Stimulated activated CD4-positive, alpha-beta T cell treated with anti-CD3 and anti-CD28 coated beads, Interleukin-1b, Interleukin-23, amount 100 ng/mL, for 48 hours (primary cell): Measurements from ENCODE around the gene PURB.
"Not testable (repeated sequence)": the region's sequence is repeated elsewhere in the genome, so short reads cannot be mapped to it uniquely, and the experiment has no call there.

Source experiments
- DNase-seq: peaks from one replicate; pipeline ENCODE4 v3.0.0-alpha.2; 2020

Gene PURB

DNA sequence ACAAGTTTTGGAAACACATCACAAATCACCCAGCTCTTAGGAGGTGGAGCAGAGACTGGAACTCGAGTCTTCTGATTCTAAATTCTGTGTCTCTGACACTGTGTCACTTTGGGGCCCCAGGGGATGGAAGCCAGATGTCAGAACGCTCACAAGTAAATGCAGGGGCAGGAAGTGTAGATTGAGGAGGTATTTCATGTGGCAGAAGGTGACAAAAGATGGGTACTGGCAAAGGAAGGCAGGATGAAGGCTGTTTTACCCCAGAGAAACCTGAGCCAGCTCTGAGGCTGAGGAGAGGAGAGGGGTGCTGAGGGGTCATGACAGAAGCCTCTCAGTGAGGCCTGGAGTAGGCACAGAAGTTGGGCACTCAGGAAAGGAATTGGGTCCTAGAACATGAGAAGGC, 6.0 kb upstream of the PURB start:
- peak; percentile 32 for DNase-seq

DNA sequence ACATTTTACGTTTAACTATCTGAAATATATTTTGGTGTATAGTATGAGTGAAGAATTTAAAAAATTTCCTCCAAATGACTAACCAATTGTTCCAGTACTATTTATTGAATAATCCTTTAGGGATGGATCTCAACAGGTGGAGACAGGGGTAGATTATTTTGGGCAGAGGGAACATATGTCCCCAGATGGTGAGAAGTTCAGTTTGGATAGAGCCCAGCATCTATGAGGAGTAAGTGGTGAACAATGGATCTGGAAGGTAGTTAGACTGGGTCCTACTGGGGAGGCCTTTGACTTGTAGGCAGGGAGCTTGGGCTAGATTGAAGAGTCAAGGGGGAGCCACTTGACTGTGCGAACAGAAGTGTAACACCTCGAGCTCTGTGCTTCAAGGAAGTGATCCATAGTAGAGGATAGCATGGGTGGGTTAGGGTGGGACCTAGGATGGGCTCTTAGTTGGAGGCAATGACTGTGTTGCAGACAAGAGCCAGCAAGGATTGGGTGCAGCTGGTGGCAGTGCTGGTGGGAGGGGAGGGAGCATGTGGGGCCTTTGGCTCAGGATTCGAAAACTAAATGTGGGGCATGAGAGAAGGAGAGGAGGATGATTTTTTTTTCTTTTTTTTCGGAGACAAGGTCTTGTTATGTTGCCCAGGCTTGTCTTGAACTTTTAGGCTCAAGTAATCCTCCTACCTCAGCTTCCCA, 3.9 kb upstream of the PURB start:
- DNase-seq = no peak

DNA sequence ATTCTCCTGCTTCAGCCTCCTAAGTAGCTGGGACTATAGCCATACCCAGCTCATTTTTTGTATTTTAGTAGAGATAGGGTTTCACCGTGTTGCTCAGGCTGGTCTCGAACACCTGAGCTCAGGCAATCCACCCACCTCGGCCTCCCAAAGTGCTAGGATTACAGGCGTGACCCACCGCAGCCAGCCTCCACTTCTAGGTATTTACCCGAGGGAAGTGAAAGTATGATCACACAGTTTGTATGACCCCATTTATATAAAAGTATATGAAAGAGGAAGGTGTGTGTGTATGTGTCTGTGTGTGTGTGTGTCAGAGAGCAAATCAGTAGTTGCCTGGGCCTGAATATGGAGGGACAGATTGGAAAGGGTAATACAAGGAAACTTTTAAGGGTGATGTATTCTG, 2.0 kb upstream of the PURB start:
- DNase-seq = no peak

DNA sequence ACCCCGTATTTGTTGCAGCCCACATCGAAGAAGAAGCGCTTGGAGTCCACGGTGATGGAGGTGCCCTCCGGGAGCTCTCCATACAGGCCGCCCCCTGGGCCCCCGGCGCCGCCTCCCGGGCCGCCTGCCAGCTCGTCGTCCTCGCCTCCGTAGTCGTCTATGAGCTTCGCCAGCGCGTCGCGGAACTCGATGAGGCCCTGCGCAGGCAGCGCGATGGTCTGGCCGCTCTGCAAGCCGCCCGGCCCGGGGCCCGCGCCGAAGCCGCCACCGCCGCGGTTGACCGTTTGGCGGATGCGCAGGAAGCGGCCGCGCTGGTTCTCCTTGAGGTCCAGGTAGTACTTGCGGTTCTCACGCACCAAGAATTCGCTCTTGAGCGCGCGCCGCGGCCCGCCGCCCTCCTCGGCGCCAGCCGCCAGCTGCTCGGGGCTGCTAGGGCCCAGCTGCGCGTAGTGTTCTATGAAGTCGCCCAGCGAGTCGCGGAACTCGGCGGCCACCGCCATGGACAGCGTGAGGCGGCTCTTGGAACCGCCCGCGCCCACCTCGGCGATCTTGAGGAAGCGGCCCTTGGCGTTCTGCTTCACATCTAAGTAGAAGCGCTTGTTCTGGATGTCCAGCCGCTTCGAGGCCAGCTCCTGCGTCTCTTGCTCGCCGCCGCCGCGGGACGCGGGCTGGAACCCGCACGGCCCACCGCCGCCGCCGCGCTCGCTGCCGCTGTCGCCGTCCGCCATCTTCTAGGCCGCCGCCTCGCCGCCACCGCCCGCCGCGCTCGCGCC, 523 bp downstream of the PURB start:
- DNase-seq = peak; percentile 53

DNA sequence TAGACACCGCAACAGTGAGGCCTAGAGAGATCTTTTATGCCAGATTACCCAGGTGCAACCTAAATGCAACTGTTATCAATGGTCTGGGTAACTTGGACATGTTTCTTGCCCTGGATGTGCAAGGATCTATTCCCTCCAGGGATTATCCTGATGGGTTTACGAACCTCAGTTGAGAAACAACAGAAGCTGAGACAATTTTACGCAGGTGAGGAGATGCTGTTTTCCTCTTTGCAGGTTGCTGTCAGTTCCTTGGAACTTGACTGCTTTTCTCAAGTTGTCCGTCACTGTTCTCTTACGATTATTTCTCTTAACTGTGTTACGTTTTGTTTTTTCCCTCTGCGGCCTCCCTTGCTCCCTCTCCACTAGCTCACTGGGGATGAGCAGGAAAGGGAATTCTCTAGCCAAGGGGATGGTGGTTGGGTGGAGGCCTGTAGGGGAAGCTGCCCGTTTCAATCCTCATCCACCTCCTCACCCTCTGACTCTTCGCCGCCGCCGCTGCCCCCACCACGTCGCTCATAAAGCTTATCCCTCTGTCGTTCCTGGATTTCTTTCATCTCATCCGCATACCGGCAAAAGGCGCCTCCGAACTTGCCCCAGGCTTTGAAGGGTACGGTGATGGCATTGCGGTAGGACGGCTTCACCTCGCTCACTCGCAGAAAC, 1.2 kb downstream of the PURB start:
- DNase-seq = no peak

DNA sequence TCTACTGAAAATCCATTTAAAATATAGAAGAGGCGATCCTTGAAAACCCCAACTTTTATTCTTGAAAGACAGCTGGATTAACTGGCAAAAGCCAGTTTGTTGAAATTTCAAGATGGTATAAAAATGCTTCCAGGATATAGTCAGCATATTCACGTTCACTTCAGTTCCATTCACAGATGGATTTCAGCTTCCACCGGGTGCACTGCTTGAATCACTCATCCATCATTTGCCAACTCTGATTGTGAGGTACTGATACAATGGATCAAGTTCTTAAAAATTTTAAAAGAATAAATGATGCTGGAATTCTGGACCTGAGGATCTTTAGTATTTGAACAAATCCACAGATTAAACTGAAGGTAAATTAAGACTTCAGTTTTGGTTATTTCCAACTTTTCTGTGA, 2.4 kb downstream of the PURB start:
- no peak for DNase-seq

DNA sequence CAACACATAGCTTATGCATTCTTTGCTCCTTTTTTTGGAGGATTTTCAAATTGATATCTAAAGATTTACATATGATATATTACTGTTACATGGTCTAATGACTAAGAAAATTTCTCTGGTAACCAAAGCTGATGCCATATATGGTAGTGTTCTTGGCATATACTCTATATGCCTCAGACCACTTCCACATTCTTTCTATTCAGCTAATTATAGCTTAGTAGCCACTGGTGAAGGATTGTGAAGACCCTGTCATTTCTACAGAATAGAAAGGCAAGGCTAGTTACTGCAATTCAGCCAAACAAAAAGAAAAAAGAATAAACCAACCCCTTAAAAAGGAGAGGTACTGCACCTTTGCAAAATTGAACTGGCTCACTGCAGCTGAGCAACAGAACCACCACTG, 3.7 kb downstream of the PURB start:
- DNase-seq = no peak

DNA sequence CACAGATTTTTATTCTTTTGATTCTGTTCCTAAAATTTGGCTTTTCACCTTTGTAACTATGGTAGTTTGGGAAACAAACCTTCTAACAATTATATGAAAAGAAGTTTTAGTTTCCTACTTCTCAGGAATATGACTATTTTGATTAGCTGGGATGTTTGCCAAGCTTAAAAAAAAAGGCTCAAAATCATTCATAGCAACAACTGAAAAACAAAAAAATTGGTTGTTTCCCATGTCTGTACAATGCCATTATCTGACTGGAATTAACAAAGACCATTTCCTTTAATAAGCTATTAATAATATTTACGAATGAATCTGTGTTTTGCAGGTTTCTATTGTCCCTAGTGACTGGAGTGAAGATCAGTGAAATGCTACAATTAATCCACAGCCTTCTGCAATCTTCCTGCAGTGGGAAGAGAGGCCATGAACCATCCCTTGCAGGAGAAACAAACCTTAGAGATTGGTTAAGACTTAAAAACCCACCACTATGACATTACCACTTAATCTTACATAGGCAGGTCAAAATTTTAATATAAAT, 4.2 kb downstream of the PURB start:
- DNase-seq = no peak

DNA sequence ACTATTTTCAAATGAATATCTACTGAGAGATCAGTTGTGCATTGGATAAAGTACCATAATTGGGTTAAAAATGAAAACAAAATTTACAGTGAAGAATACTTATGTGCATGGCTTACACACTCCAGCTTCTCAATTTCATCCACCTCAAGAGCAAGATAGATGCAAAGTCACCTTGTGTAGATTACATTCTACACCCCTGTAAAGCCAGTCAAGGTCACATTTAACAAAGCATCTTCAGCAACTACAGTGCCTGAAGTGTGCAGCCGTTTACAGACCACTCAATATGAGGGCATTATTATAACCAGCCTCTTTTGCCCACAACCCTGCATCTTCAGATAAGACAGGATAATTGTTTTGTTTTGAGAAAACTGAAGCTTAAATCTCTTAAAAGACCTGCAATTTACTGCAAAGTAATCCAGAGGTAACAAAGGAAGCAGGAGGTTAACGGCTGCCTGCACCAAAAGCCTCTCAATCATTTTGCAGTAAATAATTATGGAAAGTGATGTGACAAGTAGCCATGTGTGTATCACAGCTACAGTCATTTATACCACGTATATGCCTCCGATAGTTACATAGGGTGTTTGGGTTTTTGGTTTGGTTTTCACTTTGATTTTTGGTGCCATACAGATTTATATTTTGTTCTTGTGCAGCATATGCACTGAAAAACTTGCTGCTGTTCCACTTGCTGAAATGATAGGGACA, 4.9 kb downstream of the PURB start:
- DNase-seq = no peak

DNA sequence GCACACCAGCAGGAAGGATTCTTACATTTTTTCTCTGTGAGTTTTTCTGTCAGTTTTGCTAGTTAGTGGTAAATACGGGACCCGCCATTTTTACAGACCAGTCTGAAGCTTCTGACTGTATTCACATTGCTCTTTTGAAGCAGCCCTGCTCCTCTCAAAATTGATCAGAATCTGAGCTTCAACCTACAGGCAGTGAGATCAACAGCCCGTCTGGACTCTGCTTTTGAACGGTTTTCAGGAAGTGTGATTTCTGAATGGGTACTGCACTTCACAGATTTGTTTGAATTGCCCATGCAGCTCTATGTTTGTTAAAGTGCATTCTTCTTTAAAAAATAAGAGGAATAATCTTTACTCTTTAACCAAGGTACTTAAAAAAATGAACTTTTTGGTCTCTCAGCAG, 8.9 kb downstream of the PURB start:
- DNase-seq = no peak

DNA sequence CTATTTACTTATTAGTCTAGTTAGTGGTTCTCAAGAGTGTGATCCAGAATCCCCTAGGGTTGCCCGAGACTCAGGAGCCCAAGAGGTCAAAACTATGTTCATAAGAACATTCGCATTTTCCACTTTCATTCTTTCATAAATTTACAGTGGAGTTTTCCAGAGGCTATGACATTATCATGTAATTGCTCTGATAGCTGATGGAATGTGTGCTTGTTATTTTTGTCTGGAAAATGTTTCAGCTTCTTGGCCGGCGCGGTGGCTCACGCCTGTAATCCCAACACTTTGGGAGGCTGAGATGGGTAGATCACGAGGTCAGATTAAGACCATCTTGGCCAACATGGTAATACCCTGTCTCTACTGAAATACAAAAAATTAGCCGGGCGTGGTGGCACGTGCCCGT, 10.1 kb downstream of the PURB start:
- DNase-seq = no peak

DNA sequence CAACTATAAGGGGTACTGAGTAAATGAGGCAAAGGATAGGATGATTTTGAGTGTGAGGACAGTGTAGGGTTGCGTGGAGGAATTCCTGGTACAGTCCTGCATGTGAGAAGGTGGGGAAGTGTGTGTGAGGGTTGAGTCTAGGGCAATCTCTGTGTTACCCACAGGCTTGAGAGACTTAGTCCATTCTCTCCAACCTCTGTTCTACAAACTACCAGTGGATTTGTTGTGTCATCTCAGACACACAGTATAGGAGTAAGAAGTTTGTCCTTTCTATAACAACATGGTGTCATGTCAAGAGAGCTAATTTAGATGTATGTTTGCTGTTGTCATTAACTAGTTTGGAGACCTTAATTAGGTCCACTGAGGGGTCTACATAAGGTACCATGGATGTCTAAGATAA, 12.5 kb downstream of the PURB start:
- DNase-seq = no peak

DNA sequence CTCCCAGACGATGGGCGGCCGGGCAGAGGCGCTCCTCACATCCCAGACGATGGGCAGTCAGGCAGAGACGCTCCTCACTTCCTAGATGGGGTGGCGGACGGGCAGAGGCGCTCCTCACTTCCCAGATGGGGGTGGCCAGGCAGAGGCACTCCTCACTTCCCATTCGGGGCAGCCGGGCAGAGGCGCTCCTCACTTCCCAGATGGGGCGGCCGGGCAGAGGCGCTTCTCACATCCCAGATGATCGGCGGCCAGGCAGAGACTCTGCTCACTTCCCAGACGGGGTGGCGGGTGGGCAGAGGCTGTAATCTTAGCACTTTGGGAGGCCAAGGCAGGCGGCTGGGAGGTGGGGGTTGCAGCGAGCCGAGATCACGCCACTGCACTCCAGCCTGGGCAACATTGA, 13.4 kb downstream of the PURB start:
- not testable (repeated sequence) for DNase-seq

DNA sequence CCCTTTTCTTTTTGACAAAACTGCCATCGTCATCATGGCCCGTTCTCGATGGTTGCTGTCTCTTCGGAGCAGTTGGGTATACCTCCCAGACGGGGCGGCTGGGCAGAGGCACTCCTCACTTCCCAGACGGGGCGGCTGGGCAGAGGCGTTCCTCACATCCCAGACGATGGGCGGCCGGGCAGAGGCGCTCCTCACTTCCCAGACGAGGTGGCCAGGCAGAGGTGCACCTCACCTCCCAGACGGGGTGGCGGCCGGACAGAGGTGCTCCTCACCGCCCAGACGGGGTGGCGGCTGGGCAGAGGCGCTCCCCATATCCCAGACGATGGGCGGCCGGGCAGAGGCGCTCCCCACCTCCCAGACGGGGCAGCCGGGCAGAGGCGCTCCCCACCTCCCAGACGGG, 14.6 kb downstream of the PURB start:
- DNase-seq = not testable (repeated sequence)

DNA sequence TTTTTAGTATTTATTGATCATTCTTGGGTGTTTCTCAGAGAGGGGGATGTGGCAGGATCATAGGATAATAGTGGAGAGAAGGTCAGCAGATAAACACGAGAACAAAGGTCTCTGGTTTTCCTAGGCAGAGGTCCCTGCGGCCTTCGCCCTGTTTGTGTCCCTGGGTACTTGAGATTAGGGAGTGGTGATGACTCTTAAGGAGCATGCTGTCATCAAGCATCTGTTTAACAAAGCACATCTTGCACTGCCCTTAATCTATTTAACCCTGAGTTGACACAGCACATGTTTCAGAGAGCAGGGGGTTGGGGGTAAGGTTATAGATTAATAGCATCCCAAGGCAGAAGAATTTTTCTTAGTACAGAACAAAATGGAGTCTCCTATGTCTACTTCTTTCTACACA, 15.0 kb downstream of the PURB start:
- not testable (repeated sequence) for DNase-seq

DNA sequence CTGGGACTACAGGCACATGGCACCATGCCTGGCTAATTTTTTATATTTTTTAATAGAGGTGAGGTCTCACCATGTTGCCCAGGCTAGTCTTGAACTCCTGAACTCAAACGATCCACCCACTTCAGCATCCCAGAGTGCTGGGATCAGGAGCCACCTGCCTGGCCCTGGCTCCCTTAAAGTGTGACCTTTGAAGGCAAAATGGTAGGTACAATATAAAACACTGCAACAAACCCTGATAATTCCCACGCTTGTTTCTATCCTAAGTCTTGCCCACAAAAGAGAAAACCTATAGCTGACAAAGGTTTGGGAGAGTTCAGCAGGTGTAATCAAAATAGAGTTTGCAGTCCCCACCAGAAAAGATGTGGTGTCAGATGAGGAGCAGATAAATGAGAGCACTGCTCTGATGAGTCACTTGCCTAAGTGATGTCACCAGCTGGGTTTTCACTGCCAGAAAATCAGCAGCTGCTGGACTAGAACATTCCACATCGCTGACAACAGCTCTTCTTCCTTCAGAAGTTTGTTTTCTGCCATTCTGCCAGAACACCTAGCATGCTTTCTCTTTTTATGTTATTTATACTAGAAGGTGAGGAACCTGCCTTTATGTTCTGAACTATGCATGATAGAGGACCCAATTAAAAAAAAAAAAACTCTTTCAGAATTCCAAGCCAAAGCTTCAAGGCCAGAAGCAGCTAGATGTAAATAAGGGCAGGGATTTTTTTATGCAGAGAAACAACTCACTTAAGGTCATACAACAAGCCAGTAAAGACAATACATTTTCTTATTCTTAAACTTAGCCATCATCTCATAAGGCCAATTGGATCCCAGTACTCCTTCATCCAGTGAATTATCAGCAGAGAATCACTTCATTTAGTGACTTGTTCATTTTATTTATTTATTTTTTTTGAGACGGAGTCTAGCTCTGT, 18.0 kb downstream of the PURB start:
- peak; percentile 32 for DNase-seq

DNA sequence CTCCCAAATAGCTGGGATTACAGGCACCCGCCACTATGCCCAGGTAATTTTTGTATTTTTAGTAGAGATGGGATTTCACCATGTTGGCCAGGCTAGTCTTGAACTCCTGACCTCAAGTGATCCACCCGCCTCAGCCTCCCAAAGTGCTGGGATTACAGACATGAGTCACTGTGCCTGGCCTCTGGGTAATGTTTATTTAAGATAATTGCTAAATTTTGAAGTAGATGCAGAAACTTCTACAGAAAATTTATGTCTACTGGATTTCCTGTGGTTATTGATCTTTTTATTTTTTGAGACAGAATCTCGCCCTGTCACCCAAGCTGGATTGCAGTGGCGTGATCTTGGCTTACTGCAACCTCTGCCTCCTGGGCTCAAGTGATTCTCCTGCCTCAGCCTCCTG, 23.4 kb downstream of the PURB start:
- not testable (repeated sequence) for DNase-seq

DNA sequence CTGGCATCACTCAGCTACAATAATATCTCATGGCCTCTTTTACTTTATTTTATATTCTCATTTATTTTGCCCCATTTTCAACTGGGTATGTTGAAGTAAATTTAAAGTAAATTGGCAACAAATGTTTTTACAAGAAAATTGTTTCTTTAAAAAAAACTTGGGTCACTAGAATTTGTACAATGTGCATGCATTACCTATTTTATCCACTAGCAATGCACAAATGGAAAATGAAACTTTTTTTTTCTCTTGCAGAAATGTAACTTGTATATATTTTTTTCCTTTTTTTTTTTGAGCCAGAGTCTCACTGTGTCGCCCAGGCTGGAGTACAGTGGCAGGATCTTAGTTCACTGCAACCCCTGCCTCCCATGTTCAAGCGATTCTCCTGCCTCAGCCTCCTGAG, 27.2 kb downstream of the PURB start:
- DNase-seq = no peak

DNA sequence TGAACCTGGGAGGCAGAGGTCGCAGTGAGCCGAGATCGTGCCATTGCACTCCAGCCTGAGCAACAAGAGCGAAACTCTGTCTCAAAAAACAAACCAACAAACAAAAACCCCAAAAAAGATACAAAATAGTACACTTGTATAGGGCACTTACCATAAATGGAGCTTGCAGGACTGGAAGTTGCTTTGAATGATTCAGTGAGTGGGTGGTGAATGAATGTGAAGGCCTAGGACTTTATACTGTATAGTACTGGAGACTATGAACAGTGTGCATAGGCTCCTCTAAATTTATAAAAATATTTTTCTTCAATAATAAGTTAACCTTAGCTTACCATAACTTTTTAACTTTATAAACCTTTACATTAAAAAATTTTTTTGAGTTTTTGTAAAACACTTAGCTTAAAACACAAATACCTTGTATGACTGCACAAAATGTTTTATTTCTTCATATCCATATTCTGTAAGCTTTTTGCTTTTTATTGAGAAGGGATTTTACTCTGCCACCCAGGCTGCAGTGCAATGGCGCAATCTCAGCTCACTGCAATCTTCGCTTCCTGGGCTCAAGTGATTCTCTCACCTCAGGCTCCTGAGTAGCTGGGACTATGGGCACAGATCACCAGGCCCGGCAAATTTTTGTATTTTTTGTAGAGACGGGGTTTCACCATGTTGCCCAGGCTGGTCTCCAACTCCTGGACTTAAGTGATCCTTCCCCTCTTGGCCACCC, 30.5 kb downstream of the PURB start:
- DNase-seq = no peak

DNA sequence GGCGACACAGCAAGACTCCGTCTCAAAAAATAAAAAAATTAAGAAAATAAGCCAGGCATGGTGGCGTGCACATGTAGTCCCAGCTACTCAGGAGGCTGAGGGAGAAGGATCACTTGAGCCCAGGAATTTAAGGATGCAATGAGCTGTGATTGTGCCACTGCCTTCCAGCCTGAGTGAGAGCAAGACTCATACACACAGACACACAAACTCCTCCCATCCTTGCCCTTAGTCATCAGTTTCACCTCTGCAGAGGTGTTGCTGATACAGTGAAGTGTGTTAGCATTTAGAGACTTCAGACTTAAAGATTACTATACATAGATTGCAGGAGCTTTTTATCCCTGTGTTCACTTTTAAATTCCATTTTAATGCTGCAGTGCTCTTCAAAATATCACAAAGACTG, 31.9 kb downstream of the PURB start:
- DNase-seq = peak; percentile 42

DNA sequence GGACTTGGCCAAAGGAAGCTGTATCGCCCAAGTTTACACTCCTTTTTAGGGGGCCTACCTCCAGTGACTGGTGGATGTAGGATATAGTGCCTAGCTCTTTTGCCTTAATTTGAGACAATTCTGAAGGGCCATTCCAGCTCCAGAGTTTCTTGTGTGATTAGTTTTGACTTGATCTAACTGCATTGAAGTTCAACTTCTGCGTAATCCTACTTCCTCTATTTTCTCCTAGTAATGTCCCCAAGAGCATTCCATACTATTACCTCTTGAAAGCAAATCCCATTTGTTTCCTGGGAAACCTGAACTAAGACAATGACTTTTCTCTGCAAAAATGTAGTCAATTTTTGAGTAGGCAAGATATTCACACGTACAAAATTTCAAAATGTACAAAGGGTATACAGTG, 32.7 kb downstream of the PURB start:
- DNase-seq = no peak
